SKM-1 (cell line): ENCODE measurements around the gene PLEKHG1.

Experiments used
- DNase-seq: peaks from one replicate; lab custom pipeline; 2025; ENCODE audit not compliant: unreplicated experiment; lab: John Stamatoyannopoulos, UW

The PLEKHG1 gene

GRCh38 chr6:150617496-150618460 is 18.1 kb downstream of the PLEKHG1 start:
- DNase-seq = no peak

DNA sequence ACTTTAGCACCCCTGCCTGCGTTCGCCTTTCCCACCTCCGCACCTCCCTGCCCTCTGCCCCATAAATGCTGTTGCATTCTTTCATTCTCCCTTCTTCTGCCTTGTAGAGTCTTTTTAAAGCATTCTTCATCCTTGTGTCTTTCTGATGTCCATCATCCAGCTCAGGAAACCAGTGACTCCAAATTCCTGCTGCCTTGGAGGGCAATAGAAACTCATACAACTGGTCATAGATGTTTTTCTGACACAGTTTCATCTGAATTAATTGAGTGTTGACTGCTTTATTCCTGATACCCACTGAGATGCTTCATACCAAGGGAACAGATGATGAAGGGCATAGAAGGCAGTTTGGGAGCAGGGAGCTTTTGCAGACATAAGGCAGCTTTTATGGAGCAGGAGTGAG is 19.6 kb downstream of the PLEKHG1 start:
- no peak for DNase-seq

- no peak for DNase-seq
Observed at GRCh38 chr6:150620244-150620643, 20.6 kb downstream of the PLEKHG1 start.

DNA sequence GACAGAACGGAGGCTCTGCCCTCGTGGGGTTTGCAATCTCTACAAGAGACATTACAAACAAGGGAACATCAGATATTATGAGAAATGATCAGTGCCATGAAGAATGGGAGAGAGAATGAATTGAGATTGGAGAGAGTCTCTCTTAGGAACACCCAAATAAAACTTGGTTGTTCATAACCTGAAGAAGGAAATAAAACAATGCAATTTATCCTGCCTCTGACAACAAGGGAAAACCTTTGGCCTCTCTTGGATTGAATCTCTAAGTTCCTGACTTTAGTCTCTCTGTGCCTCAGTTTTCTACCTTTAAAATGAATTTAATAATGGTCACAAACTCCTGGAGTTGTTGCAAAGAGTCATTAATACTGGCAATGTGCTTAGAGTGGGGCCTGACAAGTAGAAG is 21.1 kb downstream of the PLEKHG1 start:
- DNase-seq = no peak

- DNase-seq = no peak
Observed at GRCh38 chr6:150622476-150622875, 22.8 kb downstream of the PLEKHG1 start.

GRCh38 chr6:150622941-150623874 is 23.5 kb downstream of the PLEKHG1 start:
- DNase-seq = no peak

GRCh38 chr6:150624191-150624590 is 24.5 kb downstream of the PLEKHG1 start:
- DNase-seq = no peak

DNA sequence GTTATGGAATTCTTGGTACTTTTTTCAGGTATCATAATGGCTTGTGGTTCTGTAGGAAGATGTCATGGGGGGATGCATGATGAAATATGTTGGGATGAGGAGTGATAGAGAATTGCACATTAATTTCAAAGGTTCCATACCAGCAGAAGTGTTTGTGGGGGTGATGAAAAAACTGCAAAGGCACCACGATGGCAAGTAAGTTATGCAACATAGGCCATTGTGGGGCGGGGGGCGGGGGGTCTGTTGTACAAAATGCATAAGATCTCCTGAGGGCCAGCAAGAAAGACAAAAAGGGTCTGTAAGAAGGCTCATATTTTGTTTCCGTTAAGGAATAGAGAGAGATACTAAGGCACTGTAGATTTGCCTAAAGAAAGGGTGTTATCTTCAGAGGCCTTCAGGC is 26.2 kb downstream of the PLEKHG1 start:
- DNase-seq = no peak

DNA sequence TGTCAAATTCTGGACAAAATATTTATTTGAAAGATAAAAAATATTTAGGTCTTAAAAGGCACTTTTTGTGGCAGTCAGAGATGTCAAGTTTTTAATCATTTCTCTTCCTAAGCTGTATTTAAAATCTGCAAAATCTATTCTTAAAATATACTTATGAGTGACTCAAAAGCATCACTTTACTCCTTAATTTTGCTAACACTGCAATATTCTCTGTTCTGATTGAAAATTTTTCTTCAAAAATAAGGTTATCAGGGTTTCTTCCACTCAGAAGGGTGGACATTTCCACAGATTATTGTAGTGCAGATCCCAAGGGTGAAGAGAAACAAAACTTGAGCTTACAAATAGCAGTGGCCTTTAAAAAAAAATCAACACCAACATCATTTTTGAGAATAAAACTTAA is 27.5 kb downstream of the PLEKHG1 start:
- DNase-seq = no peak

DNA sequence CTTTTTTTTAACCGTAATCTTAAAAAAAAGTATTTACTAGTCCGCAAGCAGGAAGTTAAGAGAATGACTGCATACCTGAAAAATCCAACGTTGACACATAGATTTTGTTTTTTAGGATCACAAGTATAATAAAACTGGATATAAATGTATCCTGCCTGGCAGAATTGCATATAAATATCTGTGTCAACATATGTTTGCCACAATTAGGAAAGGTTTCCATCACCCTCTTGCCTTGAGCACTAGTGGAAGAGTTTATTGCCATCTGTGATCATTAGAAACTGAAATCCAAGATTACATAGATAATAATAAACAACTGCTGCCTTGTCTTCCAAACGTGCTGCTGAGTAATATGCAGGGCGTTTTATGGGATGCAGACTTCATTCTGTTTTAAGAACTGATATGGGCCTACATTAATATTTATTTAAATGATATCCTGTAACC is 27.9 kb downstream of the PLEKHG1 start:
- DNase-seq = no peak

DNA sequence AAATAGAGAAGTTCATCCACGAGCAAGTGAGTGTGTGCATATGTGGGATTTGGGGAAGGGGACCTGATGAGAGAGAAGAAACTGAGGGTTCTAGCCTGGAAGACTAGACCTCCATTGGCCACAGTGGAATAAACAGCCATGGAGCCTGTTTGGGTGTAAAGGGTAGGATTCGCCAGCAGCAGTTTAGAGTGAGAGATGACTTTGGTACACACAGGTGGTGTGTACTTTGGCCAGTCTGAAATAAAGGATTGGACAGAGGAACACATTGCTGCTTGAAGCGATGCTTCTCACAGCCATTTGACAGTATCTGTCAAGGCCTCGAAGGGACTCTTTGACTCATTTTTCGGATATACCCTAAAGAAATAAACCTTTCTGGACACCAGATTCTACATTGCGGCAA is 29.2 kb downstream of the PLEKHG1 start:
- DNase-seq = no peak

DNA sequence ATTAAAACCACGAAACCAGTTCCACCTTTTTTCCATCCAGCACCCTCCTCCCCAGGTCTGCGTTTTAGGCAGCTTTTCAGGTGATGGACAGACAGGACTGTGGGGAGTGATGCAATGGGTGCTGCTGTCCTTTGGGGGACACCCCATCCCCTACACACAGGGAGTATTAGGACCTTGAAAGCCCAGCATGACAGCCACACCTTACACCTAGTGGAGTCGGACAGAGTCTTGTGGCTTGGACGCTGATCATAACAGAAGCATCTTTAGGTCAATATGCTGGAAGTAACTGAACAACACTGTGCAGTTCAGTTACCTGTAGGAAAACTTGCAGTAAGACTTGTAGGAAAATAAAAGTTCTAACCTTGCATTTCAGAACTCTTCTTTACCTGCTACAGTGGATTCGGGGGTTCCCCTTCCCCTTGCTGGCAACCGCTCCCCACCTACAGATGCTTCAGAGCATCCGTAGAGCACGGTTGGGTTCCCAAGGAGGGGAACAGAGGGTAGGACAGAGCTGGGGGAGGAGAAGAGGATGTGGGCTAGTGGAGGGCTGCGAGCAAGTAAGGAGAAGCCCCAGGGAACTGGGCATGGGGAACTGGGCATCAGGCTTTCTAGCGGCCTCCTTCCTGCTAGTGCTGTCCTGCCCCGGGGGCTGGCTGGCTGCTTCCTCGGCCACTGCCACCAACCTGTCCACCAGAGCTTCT is 31.7 kb downstream of the PLEKHG1 start:
- DNase-seq = no peak

- no peak for DNase-seq
Observed at GRCh38 chr6:150631984-150632642, 32.4 kb downstream of the PLEKHG1 start.

- DNase-seq = no peak
Observed at GRCh38 chr6:150632785-150633485, 33.2 kb downstream of the PLEKHG1 start.

GRCh38 chr6:150633486-150633834 is 33.8 kb downstream of the PLEKHG1 start:
- DNase-seq = no peak

GRCh38 chr6:150634176-150634963 is 34.7 kb downstream of the PLEKHG1 start:
- DNase-seq = no peak

GRCh38 chr6:150634964-150635292 is 35.2 kb downstream of the PLEKHG1 start:
- no peak for DNase-seq

- DNase-seq = no peak
Observed at GRCh38 chr6:150635906-150636514, 36.3 kb downstream of the PLEKHG1 start.

DNA sequence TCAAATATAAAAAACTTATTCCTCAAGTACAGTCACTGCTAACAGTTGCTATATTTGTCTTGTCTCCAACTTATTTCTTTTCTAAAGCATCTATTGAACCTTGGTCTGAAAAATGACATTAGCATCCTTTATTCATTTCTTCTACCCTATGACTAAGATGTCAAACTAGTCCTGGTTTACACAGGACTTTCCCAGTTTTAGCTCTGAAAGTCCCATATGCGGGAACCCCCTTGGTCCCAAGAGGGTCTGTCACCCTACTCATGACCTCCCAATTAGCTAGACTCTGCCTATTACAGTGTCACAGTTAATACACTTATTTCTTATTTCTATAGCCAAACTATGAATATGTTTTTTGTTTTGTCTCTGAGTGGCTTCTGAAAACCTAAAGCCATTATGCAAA is 37.1 kb downstream of the PLEKHG1 start:
- no peak for DNase-seq
